ENCODE data around the gene JMJD7. TPM values are rescaled to one million over a fixed set of nuclear protein-coding genes. Genes with fewer than 3 reads are reported as not detected.

Gene JMJD7
- total RNA-seq, 1 donor from 2014 or later: 26.6 TPM

DNA sequence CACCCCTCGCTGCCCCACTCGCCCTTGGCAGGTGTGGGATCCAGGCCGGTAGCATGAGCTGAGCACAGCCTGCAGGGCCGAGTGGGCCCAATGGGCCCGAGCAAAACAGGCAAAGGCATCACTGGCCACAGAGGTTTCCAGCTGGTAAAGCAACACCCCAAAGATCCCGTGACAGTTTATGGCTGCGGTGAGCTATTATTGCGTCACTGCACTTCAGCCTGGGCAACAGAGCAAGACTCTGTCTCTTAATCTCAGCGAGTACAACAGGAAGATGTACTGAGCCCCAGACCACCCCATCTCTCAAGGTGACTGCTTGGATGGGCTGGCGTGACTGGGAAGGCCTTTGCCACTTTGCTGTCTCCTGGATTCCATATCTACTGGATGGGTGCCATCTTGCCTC lies 4.3 kb downstream of the JMJD7 start:
- H3K4me3 Mint-ChIP-seq (ENCODE audit: unreplicated experiment): no peak overlapping the region
- peaks cover 6% of the 10 kb centered on the region for H3K9me3 Mint-ChIP-seq (ENCODE audit: unreplicated experiment)
- no peak for DNase-seq
- TF ChIP-seq CTCF (IDR thresholded peaks at IDR 0.05; ENCODE audit: partially characterized antibody, unreplicated experiment): no peak
- peaks cover 12% of the 10 kb centered on the region for H3K36me3 Mint-ChIP-seq (ENCODE audit: unreplicated experiment)
- H3K4me1 Mint-ChIP-seq (ENCODE audit: low read depth, unreplicated experiment): peaks cover 6% of the 10 kb centered on the region
- H3K27me3 Mint-ChIP-seq (ENCODE audit: unreplicated experiment): peaks cover 14% of the 10 kb centered on the region
- no peak overlapping the region for H3K27ac Mint-ChIP-seq (ENCODE audit: unreplicated experiment)

- peaks cover 12% of the 10 kb centered on the region for H3K36me3 Mint-ChIP-seq (ENCODE audit: unreplicated experiment)
- no peak overlapping the region for H3K27ac Mint-ChIP-seq (ENCODE audit: unreplicated experiment)
- no peak overlapping the region for H3K4me3 Mint-ChIP-seq (ENCODE audit: unreplicated experiment)
Observed at GRCh38 chr15:41832875-41833274, 5.0 kb downstream of the JMJD7 start.

DNA sequence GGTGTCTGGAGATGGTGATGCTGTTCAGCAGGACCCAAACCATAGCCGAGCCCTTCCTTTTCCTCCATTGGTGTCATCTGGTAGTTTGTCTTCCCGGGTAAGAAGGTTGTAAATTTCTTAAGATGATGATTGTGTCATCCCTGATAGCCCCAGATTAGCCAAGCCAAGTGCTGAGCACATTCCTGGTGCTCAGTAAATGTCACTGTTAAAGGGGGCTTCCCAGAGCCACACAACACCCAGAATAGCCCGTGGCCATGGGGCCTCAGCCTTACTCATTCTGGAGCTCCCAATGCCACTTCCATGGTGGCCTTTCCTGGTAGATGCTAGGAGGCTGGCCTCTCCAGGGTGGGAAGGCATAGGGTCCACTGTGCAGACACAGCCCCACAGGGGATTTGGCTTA lies 6.2 kb downstream of the JMJD7 start:
- H3K4me1 Mint-ChIP-seq (ENCODE audit: low read depth, unreplicated experiment): no peaks in the 10 kb centered on the region
- DNase-seq: no peak
- no peak overlapping the region for H3K27ac Mint-ChIP-seq (ENCODE audit: unreplicated experiment)
- peaks cover 5% of the 10 kb centered on the region for H3K9me3 Mint-ChIP-seq (ENCODE audit: unreplicated experiment)
- H3K4me3 Mint-ChIP-seq (ENCODE audit: unreplicated experiment): no peak overlapping the region
- peaks cover 4% of the 10 kb centered on the region for H3K36me3 Mint-ChIP-seq (ENCODE audit: unreplicated experiment)
- H3K27me3 Mint-ChIP-seq (ENCODE audit: unreplicated experiment): peaks cover 11% of the 10 kb centered on the region
- no peak for TF ChIP-seq CTCF (IDR thresholded peaks at IDR 0.05; ENCODE audit: partially characterized antibody, unreplicated experiment)

More at GRCh38 chr15:41832875-41833274, 5.0 kb downstream of the JMJD7 start:
- TF ChIP-seq CTCF (IDR thresholded peaks at IDR 0.05; ENCODE audit: partially characterized antibody, unreplicated experiment): no peak
- H3K9me3 Mint-ChIP-seq (ENCODE audit: unreplicated experiment): peaks cover 6% of the 10 kb centered on the region
- peaks cover 17% of the 10 kb centered on the region for H3K27me3 Mint-ChIP-seq (ENCODE audit: unreplicated experiment)
- peaks cover 6% of the 10 kb centered on the region for H3K4me1 Mint-ChIP-seq (ENCODE audit: low read depth, unreplicated experiment)
- DNase-seq: no peak

- Mint-ChIP-seq H3K9me3 (ENCODE audit: unreplicated experiment) (peaks cover 5% of the 10 kb centered on the region), H3K36me3 (ENCODE audit: unreplicated experiment) (peaks cover 4% of the 10 kb centered on the region), H3K4me1 (ENCODE audit: low read depth, unreplicated experiment) (no peaks in the 10 kb centered on the region), H3K27ac (ENCODE audit: unreplicated experiment) (no peak overlapping the region), H3K4me3 (ENCODE audit: unreplicated experiment) (no peak overlapping the region), H3K27me3 (ENCODE audit: unreplicated experiment) (peaks cover 9% of the 10 kb centered on the region)
- no peak for DNase-seq
- no peak for TF ChIP-seq CTCF (IDR thresholded peaks at IDR 0.05; ENCODE audit: partially characterized antibody, unreplicated experiment)
Observed at GRCh38 chr15:41836073-41836472, 8.2 kb downstream of the JMJD7 start.

DNA sequence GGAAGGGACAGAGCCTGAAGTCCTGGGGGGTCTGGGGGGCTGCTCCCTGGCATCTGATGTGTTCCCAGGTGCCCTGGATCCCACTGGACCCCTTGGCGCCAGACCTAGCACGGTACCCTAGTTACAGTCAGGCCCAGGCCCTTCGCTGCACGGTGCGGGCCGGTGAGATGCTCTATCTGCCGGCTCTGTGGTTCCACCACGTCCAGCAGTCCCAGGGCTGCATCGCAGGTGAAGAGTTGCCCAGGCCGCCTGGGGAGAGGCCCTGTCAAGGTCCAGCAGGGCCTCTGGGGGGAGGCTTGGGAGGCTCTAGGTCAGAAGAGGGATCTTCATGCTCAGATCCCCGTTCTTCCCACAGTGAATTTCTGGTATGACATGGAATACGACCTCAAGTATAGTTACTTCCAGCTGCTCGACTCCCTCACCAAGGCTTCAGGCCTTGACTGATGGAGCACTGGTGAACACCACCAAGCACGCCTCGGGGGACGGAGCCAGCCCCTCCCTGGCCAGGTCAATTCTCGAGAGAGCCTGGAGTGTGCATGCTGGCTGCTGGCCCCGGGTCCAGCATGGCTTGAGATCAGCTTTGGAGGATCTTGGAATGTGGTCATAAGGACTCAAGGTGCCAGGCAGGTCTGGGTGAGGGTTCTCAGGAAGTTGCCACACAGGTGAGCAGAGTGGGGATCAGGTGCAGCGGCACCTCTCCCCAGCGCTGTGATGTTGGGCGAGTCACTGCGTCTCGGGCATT lies 9.0 kb downstream of the JMJD7 start:
- H3K27ac Mint-ChIP-seq (ENCODE audit: unreplicated experiment): no peak overlapping the region
- H3K36me3 Mint-ChIP-seq (ENCODE audit: unreplicated experiment): peaks cover 4% of the 10 kb centered on the region
- DNase-seq: no peak
- H3K9me3 Mint-ChIP-seq (ENCODE audit: unreplicated experiment): peaks cover 5% of the 10 kb centered on the region
- H3K4me3 Mint-ChIP-seq (ENCODE audit: unreplicated experiment): no peak overlapping the region
- no peak for TF ChIP-seq CTCF (IDR thresholded peaks at IDR 0.05; ENCODE audit: partially characterized antibody, unreplicated experiment)
- peaks cover 9% of the 10 kb centered on the region for H3K27me3 Mint-ChIP-seq (ENCODE audit: unreplicated experiment)
- no peaks in the 10 kb centered on the region for H3K4me1 Mint-ChIP-seq (ENCODE audit: low read depth, unreplicated experiment)
